Loucy (cell line): Measurements from ENCODE around the gene ZCWPW1.

Experiments
- H2AFZ ChIP-seq: fragments of 200-600 bp; sonication (generic); 2 replicates; pipeline ENCODE4 v1.6.0; 2016; ENCODE audit warnings: antibody characterized with exemption, mild to moderate bottlenecking, low read length, moderate library complexity
- H3F3A ChIP-seq: fragments of 200-600 bp; 2 replicates; pipeline ENCODE4 v1.6.0; 2016; ENCODE audit warnings: antibody characterized with exemption, low read depth, mild to moderate bottlenecking
- H3K27me3 ChIP-seq: fragments of 200-600 bp; sonication (generic); 2 replicates; pipeline ENCODE4 v1.6.1; 2014; ENCODE audit warnings: low read length, mild to moderate bottlenecking; ENCODE audit not compliant: insufficient read depth, poor library complexity, severe bottlenecking
- H3K36me3 ChIP-seq: fragments of 200-600 bp; sonication (generic); 2 replicates; pipeline ENCODE4 v1.6.1; 2016; ENCODE audit warnings: low read length; ENCODE audit not compliant: insufficient read depth
- H3K4me1 ChIP-seq: fragments of 200-600 bp; sonication (generic); 2 replicates; pipeline ENCODE4 v1.5.1; 2014; ENCODE audit warnings: low read length, mild to moderate bottlenecking; ENCODE audit not compliant: insufficient read depth, poor library complexity, severe bottlenecking
- H3K4me2 ChIP-seq: fragments of 200-600 bp; sonication (generic); 2 replicates; pipeline ENCODE4 v1.6.0; 2014; ENCODE audit warnings: antibody characterized with exemption, low read length, low read depth, mild to moderate bottlenecking; ENCODE audit not compliant: poor library complexity, severe bottlenecking
- H3K4me3 ChIP-seq: fragments of 200-600 bp; sonication (generic); 2 replicates; pipeline ENCODE4 v1.5.1; 2014; ENCODE audit warnings: low read length, mild to moderate bottlenecking, mixed read lengths; ENCODE audit not compliant: poor library complexity, severe bottlenecking
- H3K79me2 ChIP-seq: fragments of 200-600 bp; sonication (generic); 2 replicates; pipeline ENCODE4 v1.6.1; 2014; ENCODE audit warnings: low read length; ENCODE audit not compliant: insufficient read depth
- H3K9ac ChIP-seq: fragments of 200-600 bp; sonication (generic); 2 replicates; pipeline ENCODE4 v1.6.0; 2014; ENCODE audit warnings: mild to moderate bottlenecking, low read depth, low read length, moderate library complexity; ENCODE audit not compliant: poor library complexity, severe bottlenecking
- H3K9me2 ChIP-seq: fragments of 200-600 bp; sonication (generic); replicated peaks from 2 replicates; pipeline ENCODE4 v1.6.1; 2016; ENCODE audit warnings: low read depth, low read length, mixed read lengths
- H3K9me3 ChIP-seq: fragments of 200-600 bp; sonication (generic); 2 replicates; pipeline ENCODE4 v1.6.1; 2014; ENCODE audit warnings: mild to moderate bottlenecking, antibody characterized with exemption, low read length, low read depth; ENCODE audit not compliant: insufficient read depth
- H4K20me1 ChIP-seq: fragments of 200-600 bp; sonication (generic); 2 replicates; pipeline ENCODE4 v1.6.0; 2014; ENCODE audit warnings: antibody characterized with exemption, low read length, mild to moderate bottlenecking; ENCODE audit not compliant: insufficient read depth, poor library complexity, severe bottlenecking
- CTCF ChIP-seq: fragments of 200-600 bp; sonication (generic); conservative IDR thresholded peaks from 2 replicates; pipeline ENCODE4 v1.5.1; 2014; ENCODE audit warnings: mild to moderate bottlenecking, antibody characterized with exemption, low read length
- EZH2phosphoT487 ChIP-seq: fragments of 200-600 bp; IDR thresholded peaks from 2 replicates; pipeline ENCODE4 v1.6.1; 2018; ENCODE audit warnings: antibody characterized with exemption, mild to moderate bottlenecking, moderate library complexity, borderline replicate concordance

The ZCWPW1 gene

GRCh38 chr7:100407285-100408180 is 21.0 kb downstream of the ZCWPW1 start:
- Histone ChIP-seq H3K9me3 (no peaks in the 10 kb centered on the region), H3K36me3 (no peaks in the 10 kb centered on the region), H3K9ac (no peak overlapping the region), H3K4me3 (no peak overlapping the region), H3K4me1 (no peaks in the 10 kb centered on the region), H3K9me2 (no peaks in the 10 kb centered on the region), H3K27me3 (no peaks in the 10 kb centered on the region), H2AFZ (no peak overlapping the region), H3K4me2 (no peak overlapping the region), H3F3A (no peaks in the 10 kb centered on the region), H4K20me1 (no peaks in the 10 kb centered on the region), H3K79me2 (no peaks in the 10 kb centered on the region)
- TF ChIP-seq CTCF (peak; percentile 73), EZH2phosphoT487 (no peak)

GRCh38 chr7:100406767-100407166 is 21.7 kb downstream of the ZCWPW1 start:
- no peaks in the 10 kb centered on the region for H3K27me3 ChIP-seq

GRCh38 chr7:100402241-100402640 is 26.3 kb downstream of the ZCWPW1 start:
- TF ChIP-seq EZH2phosphoT487 (no peak), CTCF (no peak)
- H3K4me1 ChIP-seq = no peaks in the 10 kb centered on the region
- H3K4me3 ChIP-seq = no peak overlapping the region
- H3K4me2 ChIP-seq = no peak overlapping the region
- H3K79me2 ChIP-seq = no peaks in the 10 kb centered on the region
- H3F3A ChIP-seq = no peaks in the 10 kb centered on the region
- H4K20me1 ChIP-seq = no peaks in the 10 kb centered on the region
- no peaks in the 10 kb centered on the region for H3K9me2 ChIP-seq
- H2AFZ ChIP-seq = no peak overlapping the region
- no peak overlapping the region for H3K9ac ChIP-seq
- no peaks in the 10 kb centered on the region for H3K36me3 ChIP-seq
- H3K9me3 ChIP-seq = no peaks in the 10 kb centered on the region
- no peaks in the 10 kb centered on the region for H3K27me3 ChIP-seq

More at GRCh38 chr7:100406767-100407166, 21.7 kb downstream of the ZCWPW1 start:
- Histone ChIP-seq H3K79me2 (no peaks in the 10 kb centered on the region), H3K9me3 (no peaks in the 10 kb centered on the region), H3K4me2 (no peak overlapping the region), H3F3A (no peaks in the 10 kb centered on the region), H3K9me2 (no peaks in the 10 kb centered on the region), H2AFZ (no peak overlapping the region), H3K4me3 (no peak overlapping the region), H3K9ac (no peak overlapping the region), H3K36me3 (no peaks in the 10 kb centered on the region), H4K20me1 (no peaks in the 10 kb centered on the region), H3K4me1 (no peaks in the 10 kb centered on the region)
- no peak for TF ChIP-seq CTCF
- no peak for TF ChIP-seq EZH2phosphoT487
